DMS53 treated with DMSO at 0.1 percent for 48 hours (cell line): ENCODE data around the gene PAX6.

Experiments used
- DNase-seq: peaks from one replicate; lab custom pipeline; 2025; ENCODE audit not compliant: unreplicated experiment; lab: John Stamatoyannopoulos, UW

PAX6 gene

DNA sequence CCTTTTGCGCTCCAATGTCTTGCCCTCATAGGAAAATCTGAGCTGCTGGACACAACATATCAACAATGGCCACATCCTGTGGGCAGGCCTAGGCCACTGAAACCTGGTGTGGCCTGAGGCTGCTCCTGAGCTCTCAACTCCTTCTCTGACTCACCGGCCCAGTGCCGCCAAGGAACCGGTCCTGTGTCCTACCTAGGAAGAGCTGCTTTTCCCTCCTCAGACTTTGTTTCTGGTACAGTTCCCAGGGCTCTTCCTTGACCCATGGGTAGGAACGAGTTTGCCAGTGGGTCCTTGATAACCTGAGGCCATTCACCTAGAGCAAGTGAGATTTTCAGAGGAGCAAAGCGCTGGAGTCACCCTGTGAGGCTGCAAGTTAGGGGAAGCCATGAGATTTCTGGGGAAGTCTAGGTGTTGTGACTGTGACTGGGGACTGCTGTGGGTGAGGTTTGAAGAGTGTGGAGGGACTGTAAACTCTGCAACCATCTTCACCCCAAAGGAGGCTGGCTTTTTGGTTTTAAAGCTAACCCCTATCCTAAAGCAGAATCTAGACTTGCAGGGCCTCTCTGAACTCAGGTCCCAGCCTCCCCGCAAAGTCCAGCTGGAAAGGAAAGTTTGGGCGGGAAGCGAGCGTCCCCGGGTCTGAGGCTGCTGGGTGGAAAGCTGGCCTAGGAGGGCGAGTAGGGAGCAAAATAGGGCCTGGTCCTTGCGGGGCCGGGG is 12.0 kb upstream of the PAX6 start:
- no peak for DNase-seq

DNA sequence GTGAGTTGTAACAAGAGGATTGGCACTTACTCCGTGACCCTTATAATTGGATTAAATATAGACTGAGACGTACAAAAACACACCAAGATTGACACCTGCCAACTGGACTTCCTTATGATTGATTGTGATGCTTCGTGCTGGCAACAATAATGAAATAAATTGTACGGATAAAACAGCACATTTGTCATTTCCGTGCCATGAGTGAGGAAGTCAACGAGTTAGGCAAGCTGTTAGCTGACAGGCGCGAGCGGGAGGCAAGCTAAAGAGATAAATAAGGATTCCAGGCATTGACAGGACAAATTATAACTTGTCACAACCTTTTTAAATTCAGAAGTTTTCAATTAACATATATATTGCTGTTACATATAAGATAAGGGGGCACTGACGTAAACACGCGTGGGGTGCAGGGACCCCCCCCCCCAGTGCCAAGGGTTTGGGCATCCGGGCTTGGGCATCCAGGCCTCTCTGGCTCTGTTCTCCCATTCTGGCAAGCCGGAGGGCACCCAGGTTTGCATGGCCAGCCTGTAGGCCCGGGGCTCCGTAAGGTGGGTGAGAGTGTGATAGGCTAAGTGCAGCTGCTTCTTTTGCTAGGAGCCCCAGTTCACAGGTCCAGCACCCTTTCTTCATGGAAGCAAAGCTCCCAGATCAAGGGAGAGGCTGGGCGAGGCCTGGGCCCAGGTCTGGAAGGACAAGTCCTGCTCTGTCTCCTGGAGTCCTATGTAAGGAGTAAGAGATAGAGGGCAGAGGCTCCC is 11.2 kb upstream of the PAX6 start:
- DNase-seq: no peak

DNA sequence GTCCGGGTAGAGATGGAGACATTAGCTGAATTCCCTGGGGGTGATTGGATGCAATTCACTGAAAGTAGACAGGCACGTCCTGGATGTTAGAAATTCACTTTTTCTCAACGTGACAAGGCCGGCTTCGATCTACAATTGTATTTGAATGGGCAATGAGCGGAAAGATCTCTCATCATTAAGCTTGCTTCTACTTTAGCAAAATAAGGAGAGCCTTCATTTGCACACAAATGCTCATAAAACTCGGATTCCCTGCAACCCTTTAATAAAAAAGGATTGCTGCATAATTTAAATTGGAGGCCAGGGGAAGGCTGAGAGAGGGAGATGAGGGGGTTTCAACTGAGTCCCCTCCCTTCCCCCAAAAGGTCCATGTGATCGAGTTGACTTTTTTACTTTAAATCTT is 10.6 kb upstream of the PAX6 start:
- DNase-seq: no peak

DNA sequence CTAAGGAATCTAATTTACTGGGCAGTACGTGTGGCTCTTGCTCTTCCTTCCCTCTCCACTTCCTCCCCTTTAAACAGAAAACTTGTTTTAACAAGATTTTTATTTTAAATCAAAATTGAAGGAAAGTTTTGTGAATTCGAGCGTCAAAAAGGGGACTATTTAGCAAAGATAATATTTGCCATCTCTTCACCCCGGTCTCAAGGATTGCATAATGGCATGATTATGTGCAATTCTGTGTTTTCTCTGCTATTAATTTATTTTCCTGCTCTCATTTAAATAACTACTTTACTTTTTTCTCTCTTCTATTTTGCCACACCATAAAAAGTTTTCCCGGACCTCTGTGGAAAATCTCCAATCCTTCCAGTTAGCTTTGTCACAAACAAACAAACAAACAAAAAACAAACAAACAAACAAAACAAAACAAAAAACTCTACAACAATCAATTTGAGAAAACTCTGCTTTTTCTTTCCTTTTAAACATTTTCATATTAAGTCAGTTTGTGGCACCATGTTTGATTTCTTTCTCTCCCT is 10.2 kb upstream of the PAX6 start:
- DNase-seq: no peak

DNA sequence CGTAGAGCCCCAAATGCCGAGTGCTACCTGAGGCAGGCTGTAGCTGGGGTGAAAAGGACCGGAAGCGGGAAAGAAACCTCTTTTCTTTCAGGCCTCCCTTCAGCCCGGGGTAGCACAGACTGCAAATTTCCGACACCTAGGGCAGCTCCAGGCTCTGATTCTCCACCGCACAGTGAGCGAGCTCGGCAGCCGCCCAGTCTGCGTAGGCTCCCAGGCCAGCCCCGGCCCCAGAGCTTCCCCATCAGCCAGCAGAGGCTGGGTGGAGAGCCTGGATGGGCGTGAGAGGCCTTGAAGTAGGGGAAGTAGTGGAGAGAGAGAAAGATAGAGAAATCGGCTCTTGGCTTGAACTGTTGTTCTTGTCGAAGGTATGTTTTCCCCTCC is 9.3 kb upstream of the PAX6 start:
- no peak for DNase-seq

DNA sequence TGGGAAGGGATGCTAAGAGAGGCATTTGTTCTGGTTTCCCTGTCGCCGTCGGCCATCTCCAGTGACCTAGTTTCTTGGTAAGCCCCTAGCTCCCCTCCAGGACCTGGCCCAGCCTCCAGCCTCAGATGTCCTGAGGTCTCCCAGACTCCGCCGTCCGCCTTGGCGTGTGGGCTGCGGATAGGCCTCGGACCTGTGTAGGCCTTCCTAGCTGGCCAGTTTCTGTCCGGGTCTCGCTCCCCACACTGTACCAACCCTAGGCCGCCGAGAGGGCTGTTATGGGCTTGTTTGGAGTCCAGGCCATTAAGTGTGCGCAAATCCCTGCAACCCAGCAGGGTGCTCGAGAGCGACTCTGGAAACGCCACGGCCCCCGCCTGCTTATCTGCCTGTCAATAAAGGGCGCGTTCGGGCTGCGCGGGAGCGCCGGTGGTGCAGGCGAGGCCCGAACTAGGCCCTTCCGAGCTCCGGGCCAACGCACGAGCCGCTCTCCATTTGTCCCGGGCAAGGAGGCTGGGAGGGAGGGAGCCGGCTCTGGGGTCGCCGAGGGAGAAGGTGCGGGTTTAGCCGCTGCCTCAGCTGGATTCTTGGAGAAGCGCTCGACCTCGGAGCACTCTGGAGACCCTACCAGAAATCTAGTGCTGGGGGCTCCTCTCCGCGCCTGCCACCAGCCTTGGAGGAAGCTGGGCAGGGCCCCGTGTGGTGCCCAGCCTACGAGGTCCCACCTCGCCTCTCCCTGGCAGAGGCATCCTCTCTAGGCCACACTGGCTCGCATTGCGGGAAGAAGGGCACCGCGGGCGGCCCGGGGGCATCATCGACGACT is 8.7 kb upstream of the PAX6 start:
- DNase-seq: no peak

DNA sequence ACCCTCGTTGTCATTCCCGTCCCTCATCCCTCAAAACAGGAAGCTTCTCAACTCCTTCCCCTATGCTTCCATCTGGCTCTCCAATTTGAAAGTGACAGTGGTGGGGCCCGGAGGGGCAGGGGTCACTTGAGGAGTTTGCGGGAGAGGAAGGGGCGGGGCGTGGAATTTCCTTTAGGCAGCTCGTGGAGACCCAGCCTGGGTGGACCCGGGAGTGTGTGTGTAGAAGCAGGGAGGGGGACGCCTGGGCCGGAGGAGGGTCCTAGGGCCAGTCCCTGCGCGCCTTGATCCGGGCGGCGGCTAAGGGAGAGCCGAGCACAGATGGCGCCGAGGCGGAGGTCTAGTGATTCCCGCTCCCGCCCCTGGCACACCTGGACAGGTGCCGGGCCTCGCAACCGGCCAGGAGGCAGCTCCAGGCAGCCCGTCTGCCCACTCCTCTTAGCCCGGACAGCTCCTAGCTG is 7.8 kb upstream of the PAX6 start:
- no peak for DNase-seq

DNA sequence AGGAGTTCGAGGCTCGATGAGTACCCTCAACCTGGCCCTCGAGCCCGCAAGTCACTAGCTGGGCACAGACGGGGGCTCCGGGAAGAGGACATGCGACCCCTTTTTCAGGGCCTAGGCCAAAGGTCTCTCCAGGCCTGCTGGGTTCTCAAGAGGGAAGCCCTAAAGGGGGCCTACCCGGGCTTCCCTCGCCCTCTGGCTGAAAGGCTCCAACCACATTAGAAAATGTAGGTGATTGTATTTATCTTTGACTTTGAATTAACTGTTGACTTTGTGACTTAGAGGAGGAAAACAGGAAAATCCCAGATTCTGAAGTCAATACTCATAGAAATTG is 7.3 kb upstream of the PAX6 start:
- DNase-seq: no peak

DNA sequence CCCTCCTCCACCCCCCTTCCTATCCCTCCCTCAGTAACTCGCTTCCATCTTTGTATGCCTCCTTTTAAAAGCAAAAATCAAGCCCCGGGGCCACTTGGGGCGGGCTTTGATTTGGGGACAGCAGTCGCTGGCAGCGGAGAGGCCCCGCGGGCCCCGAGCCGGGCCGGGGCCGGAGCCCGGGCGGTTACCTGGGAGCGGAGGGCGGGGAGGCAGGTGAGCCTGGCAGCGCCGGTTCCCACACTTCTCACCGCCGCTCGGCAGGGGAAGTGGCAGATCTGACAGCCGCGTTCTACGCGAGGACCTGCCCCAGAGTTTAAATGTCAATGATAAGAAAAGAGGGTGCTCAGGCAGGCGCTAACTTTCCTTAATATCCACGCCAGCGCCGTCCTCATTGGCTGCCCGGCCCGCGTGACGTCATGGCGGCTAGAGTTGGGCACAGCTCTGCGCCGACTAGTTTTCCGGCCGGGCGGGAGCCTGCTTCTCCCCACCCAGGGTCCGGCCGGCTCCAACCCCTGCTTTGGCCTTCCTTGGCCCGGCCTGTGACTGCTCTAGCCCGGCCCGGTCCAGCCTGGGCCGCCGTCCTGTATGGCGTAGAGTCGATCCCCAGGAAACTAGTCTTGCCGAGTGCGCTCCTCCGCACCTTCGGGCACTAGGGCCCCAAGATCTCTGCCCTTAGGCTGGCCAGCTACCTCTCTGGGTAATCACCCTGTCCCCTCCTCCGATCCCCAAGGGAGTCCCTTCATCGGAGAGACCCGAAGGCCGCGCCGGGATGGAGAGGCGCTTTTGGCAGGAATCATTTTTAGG is 6.7 kb upstream of the PAX6 start:
- no peak for DNase-seq

DNA sequence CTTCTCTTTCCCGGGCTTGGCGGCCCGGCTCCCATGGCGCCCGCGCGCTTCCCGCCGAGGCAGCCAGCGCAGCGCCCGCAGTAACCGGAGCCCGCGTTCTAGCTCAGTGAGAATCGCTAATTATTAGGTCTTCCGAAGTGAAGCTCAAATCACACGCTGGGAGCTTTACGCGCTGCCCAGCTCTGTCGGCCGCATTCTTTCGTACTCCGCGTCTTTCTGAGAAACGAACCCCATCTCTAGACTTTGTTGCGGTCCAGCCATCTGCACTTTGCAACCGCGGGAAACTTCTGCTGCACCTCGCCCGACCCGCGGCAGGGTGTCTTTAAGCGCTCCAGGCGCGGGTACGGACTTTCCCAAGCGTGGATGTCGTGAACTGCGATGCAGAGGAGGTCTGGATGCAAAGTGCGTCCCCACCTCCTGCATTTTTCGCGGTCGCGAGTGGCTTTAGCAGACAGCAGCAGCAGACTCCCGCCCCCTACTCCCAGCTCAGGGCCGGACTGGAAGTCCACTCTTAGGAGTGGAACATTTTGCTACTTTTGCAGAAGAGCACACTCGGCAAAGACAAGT is 6.0 kb upstream of the PAX6 start:
- no peak for DNase-seq

DNA sequence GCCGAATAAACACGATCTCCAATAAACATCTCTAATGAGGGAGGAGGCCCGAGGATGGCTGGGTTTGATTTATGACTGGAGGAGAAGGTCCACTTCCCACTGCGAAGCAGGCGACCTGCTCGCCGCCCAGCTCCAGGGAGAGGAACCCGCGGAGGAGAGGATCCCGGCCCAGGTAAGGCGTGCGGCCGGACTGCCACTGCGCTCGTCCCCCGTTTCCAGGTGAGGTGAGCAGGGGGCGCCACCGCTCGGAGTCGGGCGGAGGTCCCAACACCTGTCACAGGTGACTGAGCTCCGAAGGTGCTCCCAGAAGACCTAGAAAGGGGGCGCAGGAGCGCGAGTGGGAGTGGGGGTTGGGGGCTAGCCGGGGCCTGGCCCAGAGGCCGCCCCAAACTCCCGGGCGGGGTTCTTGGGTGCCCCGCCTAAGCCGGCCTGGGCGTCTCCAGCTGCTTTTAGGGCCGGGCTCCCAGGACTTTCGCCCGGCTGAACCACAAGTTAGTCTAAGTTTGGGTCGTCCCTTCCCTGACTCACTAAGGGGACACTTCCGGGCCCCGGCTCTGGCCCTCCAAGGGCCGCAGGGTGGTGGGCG is 5.4 kb upstream of the PAX6 start:
- no peak for DNase-seq

DNA sequence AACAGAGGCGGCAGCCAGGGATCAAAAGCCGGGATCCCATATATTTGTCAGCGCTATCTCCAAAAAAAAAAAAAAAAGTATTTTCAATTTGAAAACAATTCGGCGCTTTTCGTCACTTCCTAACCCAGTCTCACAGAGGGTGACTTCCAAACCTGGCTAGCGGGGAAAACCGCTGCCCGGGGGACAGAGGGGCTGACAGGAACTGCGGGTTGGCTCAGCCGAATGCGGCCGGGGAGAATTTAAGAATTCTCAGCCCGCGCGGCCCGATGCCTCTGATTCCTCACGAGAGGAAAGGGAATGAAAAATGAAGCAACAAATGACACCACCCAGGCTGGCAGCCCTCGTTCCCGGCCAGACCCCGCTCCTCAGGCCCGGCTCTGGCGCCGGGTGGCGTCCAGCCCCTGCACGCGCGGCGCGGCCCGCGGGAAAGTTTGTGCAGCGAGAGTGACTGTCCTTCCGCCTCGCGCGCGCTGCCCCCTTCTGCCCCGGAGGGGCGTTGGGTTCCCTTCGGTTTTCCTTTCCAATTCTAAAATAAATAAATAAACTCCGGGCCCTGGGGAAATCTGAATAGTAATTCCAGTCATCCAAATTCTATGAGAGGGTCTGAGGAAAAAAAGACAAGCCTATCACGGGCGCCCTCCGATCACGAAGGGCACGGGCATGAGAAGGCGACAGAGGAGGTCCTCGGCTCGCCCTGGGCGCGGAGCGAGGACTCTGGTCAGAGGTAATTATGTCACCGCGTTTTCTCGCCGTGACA is 4.8 kb upstream of the PAX6 start:
- no peak for DNase-seq

DNA sequence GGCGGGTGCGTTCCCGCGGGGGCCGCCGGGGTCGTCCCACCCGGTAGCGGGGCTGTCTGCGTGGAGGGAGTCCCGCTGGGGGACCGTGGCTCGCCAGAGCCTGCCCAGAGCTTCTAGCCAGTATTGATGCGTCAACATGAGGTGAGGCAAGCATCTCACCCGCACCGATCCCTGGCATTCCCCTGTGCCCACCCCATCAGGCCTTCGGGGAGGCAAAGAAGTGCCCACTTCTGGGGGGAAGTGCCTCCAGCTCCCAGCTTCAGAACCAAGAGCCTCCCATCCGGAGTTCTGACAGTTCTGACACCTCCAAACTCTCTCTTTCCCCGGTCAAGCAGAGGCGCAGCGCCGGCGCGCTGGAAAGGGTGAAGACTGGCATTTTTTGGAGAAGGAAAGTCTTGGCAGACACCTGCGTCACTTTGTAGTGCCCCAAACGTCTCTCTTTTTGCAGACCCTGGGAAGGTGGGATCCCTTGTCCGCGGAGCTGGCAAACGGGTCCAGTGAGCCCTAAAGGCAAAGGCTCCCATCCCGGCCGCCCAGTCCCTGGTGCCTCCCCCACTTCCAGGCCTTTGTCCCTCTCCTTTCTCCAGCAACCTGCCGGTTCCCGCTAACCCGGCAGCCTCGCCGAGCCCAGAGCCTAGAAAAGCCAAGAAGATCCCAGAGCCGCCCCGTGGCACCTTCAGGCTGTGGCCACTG is 3.2 kb upstream of the PAX6 start:
- DNase-seq: no peak

DNA sequence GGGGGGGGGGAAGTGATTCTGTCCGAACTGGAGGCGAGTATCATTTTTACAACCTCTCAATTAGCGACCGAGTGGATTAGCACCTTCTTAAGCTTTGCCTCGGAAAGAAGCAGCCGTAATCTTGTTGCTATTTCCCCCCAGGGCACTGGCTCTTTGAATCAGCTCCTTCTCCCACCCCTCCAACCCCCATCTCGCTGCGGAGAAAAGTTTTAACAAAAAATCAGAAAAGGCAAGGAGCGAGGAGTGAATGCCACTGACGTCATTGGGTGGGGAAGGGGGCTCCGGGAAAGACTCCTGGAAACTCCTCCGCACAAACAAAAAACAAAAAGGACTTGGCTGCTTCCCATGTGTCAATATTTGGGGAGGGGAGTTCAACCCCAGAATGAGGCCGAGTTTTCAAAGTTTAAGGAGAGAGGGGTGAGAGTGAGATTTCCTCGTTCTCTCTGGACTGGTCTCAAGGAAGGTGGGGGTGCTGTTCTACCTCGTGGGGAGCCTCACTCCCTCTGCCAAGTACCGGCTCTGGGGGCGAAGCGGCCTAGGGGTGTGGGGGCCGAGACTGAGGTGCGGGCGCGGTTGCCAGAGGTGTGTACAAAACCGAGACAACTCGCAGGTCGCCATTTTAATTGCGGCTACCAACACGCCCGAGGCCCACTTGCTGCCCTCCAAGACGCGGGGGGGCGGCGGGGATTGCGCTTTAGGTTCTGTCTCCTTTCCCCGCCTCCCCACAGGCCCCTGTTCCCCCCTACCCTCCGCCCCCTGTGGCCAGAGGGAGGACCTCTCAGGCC is 2.5 kb upstream of the PAX6 start:
- DNase-seq: no peak

DNA sequence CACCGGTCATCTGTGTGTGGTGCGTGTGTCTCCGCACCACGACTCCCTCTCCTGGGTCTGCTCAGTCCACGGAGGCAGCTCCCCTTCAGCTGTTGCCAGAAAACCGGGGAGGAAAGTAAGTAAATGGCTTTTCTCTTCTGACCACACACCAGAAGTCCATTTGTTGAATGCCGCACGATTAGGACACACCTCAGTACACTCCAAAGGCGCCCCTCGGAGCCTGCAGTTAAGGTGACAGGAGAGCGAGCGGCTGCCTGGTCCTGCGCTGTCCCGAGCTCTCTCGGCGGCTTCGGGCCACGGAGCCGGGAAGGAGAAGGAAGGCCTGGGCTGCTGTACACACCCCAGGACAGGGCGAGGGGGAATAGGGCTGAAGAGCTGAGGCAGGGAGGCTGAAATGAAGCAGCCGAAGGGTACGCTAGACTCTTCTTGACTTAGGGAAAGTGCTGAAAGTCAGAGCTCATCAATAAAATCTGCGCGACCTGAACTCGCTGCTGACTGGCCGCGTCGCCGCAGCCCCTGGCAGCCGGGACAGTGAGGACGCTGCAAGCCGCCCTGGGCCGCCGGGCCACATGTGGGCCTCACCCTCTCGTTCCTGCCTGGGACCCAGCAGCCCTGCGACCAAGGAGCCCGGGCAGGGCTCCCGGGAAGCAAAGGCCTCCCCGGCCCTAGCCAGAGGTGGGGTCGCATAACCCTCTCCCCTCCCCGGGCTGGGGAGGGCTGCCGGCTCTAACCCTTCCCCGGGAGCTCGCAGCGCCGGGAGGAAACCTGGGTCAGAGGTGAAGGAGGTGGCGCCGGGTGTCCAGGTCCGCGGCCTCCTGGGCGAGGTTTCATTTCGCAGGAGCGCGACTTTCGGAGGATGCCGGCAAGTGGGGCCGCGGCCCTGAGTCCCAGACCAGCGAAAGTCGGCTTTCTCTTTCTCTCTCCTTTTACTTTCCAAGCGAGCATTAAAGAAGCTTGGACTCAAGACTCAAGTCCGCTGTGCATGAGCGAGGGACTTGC is 1.6 kb upstream of the PAX6 start:
- DNase-seq: no peak

DNA sequence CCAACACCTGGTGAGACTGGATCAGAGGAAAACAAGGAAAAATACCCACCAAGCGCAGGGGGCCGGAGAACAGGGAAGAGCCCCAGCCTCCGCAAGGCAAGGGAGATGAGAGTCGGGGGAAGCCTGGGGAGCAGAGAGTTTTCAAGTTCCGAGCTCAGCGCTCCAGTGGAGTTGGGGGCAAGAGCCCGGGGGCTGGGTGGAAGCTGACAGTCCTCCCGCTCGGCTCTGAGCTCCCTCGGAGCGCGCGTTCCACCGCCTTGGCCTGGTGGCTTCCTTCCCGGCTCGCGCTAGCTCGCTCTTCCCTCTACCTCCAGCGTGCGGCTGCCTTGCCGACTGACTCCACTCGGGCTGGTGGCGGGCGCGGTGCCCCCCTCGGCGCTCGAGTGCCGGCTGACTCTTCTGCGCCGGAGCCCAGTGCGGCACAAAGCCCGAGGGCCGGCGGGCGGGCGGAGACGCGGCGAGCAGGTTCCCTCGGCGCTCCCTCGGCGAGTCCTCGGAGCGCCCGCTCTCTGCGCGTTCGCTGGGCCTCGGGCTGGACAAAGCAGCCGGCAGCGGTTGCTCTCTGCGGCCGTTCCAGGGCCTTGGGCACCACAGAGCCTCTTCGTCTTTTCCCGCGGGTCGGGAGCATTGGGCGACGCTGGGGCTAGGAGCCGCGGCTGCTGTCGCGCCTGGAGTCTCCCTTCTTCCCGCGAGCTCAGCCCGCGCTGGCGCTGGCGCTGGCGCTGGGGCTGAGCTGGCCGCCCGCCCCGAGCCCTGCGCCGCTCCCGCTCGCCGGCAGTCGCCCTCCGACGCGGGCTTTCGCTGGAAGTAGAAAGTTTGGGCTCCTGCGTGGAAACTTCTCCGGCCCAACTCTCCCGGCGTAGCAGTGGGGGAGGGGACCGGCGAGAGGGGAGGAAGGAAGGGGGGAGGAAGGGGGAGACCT is 1.0 kb downstream of the PAX6 start:
- DNase-seq: no peak
